Activated B cell treated with CpG ODN at 0.5 μM for 24 hours (primary cell): ENCODE data around the gene PTPRC. TPM values are rescaled to one million over a fixed set of nuclear protein-coding genes. Genes with fewer than 3 reads are reported as not detected.

ENCODE experiments used
- ATAC-seq: fragments of 200-7000 bp; cut with Tn5 transposase; one replicate; pipeline ENCODE4 v1.10.0; 2021; ENCODE audit warnings: low read depth, mild to moderate bottlenecking, moderate library complexity
- CTCF ChIA-PET: fragments of 350-600 bp; sonication (Branson Sonifier 250); formaldehyde crosslinking; loops from one replicate; lab custom pipeline; 2021; ENCODE audit warnings: antibody characterized with exemption; lab: Charles Lee
- POLR2A ChIA-PET: fragments of 350-600 bp; sonication (Branson Sonifier 250); formaldehyde crosslinking; loops from one replicate; lab custom pipeline; 2021; ENCODE audit warnings: antibody characterized with exemption; lab: Charles Lee
- DNase-seq: peaks from one replicate; pipeline ENCODE4 v3.0.0; 2022
- H3K27ac Mint-ChIP-seq: one replicate; pipeline ENCODE4 v1.8.0; 2020; ENCODE audit warnings: mixed read lengths
- H3K27me3 Mint-ChIP-seq: one replicate; pipeline ENCODE4 v1.8.0; 2021; ENCODE audit warnings: mixed read lengths
- H3K36me3 Mint-ChIP-seq: one replicate; pipeline ENCODE4 v1.8.0; 2021; ENCODE audit warnings: low read depth, mixed read lengths
- H3K4me1 Mint-ChIP-seq: one replicate; pipeline ENCODE4 v1.8.0; 2021; ENCODE audit warnings: mixed read lengths
- H3K4me3 Mint-ChIP-seq: one replicate; pipeline ENCODE4 v1.8.0; 2020; ENCODE audit warnings: mild to moderate bottlenecking, mixed read lengths
- H3K9me3 Mint-ChIP-seq: one replicate; pipeline ENCODE4 v1.8.0; 2020; ENCODE audit warnings: mixed read lengths
- CTCF ChIP-seq: fragments of 200-600 bp; IDR thresholded peaks from one replicate; pipeline ENCODE4 v1.8.0; 2022; ENCODE audit warnings: antibody characterized with exemption, mild to moderate bottlenecking
- intact Hi-C: fragments of 100-400 bp; cut with micrococcal nuclease; formaldehyde crosslinking; loops from one replicate; pipeline ENCODE4 v1.15.1; 2024
- total RNA-seq: library from RNA; stranded (reverse); gene quantifications from 2 replicates; pipeline ENCODE4 v1.2.3, GENCODE V29; 2022

The PTPRC gene
- total RNA-seq, 1 donor from 2014 or later: 506 TPM

GRCh38 chr1:198793714-198794113 lies 154.9 kb downstream of the PTPRC start:
- ATAC-seq (no peak), DNase-seq (no peak)
- Mint-ChIP-seq H3K27me3 (no peaks in the 10 kb centered on the region), H3K27ac (no peak overlapping the region), H3K4me1 (no peaks in the 10 kb centered on the region), H3K9me3 (peaks cover 24% of the 10 kb centered on the region), H3K36me3 (peaks cover 11% of the 10 kb centered on the region), H3K4me3 (no peak overlapping the region)
- CTCF ChIA-PET: no interaction called here
- no peak for TF ChIP-seq CTCF
- POLR2A ChIA-PET: no interaction called here
- intact Hi-C loops: no loop called here

DNA sequence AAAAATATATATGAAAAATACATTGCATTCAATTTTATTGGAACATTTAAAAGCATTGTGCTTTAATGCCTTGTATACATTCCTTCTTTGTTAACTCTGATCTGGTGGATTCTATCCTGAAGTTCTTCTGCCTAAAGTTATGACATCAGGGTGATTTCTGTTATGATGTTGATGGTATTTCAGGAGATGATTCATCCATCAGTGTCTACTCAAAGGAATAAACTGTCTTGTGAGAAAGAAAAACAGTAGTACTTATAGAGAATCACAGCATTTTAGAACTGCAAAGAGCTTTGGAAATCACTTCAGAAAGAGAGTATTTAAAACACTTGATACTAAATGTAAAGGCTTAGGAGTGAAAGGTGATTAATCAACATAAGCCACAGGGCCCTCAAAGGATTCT lies 155.7 kb downstream of the PTPRC start:
- intact Hi-C loops: no loop called here
- ATAC-seq (no peak), DNase-seq (no peak)
- TF ChIP-seq CTCF: no peak
- H3K36me3 Mint-ChIP-seq: peaks cover 11% of the 10 kb centered on the region
- H3K4me3 Mint-ChIP-seq: no peak overlapping the region
- ChIA-PET POLR2A (no interaction called here), CTCF (no interaction called here)
- H3K27me3 Mint-ChIP-seq: no peaks in the 10 kb centered on the region
- peaks cover 24% of the 10 kb centered on the region for H3K9me3 Mint-ChIP-seq
- H3K4me1 Mint-ChIP-seq: no peaks in the 10 kb centered on the region
- H3K27ac Mint-ChIP-seq: no peak overlapping the region

- no peaks in the 10 kb centered on the region for H3K27me3 Mint-ChIP-seq
- H3K27ac Mint-ChIP-seq: no peak overlapping the region
- POLR2A ChIA-PET: no interaction called here
- H3K4me3 Mint-ChIP-seq: no peak overlapping the region
- no peak for ATAC-seq
- H3K4me1 Mint-ChIP-seq: no peaks in the 10 kb centered on the region
- intact Hi-C loops: no loop called here
- CTCF ChIA-PET: no interaction called here
- DNase-seq: no peak
- peaks cover 11% of the 10 kb centered on the region for H3K36me3 Mint-ChIP-seq
- TF ChIP-seq CTCF: no peak
- peaks cover 24% of the 10 kb centered on the region for H3K9me3 Mint-ChIP-seq
These were observed 158.8 kb downstream of the PTPRC start for GRCh38 chr1:198797656-198798055.

- ATAC-seq (no peak), DNase-seq (no peak)
- no peak for TF ChIP-seq CTCF
- Mint-ChIP-seq H3K4me1 (no peaks in the 10 kb centered on the region), H3K4me3 (no peak overlapping the region), H3K27me3 (no peaks in the 10 kb centered on the region), H3K9me3 (peaks cover 24% of the 10 kb centered on the region), H3K36me3 (peaks cover 11% of the 10 kb centered on the region), H3K27ac (no peak overlapping the region)
- CTCF ChIA-PET: interaction anchor here (0.6 to 1.6 kb wide), 2 partner anchors 314 to 602 kb away, joined by 3 read pairs; no protein-coding TSS in a partner anchor
- intact Hi-C loops: no loop called here
- POLR2A ChIA-PET: no interaction called here
These were observed 160.1 kb downstream of the PTPRC start for GRCh38 chr1:198798923-198799386.

DNA sequence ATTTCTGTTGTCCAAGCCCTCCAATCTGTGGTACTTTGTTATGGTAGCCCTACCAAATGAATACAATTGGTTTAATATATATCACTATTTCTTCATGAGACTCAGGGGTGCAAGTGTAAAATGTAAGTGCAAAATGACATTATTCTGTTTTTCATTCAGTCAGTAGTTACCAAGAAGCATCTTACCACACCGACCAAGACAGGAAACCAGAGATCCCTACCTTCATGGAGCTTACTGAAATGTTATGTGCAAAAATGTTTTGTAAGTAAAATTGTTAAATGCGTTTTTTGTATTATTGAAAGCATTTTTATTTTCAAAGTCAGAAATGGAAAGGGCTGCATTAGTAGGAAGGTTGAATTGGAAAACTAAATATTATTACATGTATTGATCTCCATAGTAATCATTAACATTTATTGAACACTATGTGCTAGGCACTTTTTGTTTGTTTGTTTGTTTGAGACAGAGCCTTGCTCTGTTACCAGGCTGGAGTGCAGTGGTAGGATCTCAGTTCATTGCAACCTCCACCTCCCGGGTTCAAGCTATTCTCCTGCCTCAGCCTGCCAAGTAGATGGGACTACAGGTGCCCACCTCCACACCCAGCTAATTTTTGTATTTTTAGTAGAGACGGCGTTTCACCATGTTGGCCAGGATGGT lies 166.8 kb downstream of the PTPRC start:
- Mint-ChIP-seq H3K27me3 (peaks cover 1% of the 10 kb centered on the region), H3K4me3 (no peak overlapping the region), H3K27ac (no peak overlapping the region), H3K9me3 (no peaks in the 10 kb centered on the region), H3K4me1 (no peaks in the 10 kb centered on the region), H3K36me3 (no peaks in the 10 kb centered on the region)
- intact Hi-C loops: no loop called here
- DNase-seq (no peak), ATAC-seq (no peak)
- no peak for TF ChIP-seq CTCF
- CTCF ChIA-PET: no interaction called here
- POLR2A ChIA-PET: no interaction called here
